Stimulated activated CD8-positive, alpha-beta memory T cell treated with anti-CD3 and anti-CD28 coated beads, Interleukin-15, amount 100 ng/mL, for 4 hours (primary cell): Measurements from ENCODE around the gene SAMD14.
A peak's percentile ranks its signal among the peaks of the same experiment; 100 is the strongest.

Experiments
- DNase-seq, 2 donors: peaks; one replicate each; pipeline ENCODE4 v3.0.0-alpha.2; 2020; ENCODE audit warnings: low read depth in 2 of 2

The SAMD14 gene

GRCh38 chr17:50097455-50097854, 32.5 kb downstream of the SAMD14 start:
- DNase-seq: no peak

GRCh38 chr17:50096758-50097157, 33.2 kb downstream of the SAMD14 start:
- no peak for DNase-seq

DNA sequence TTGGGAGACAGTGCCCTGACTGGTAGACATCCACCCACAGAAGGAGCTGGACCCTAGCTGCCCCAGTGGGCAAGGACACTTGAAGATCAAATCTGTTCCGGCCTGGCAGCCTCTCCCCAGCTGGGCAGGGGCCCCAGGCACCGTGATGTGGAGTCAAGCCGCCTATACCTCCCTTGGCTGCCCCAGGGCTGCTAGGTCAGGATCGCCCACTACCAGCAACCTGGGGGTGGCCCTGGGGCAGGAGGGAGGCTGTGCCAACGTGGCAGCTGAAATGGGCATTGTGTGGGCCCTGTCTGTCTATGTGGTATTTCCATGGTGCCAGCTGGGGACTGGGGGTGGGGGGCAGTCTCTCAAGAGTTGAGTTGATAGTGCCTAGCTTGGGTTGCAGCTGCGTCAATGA, 33.9 kb downstream of the SAMD14 start:
- no peak for DNase-seq

- no peak for DNase-seq
These were observed 34.3 kb downstream of the SAMD14 start for GRCh38 chr17:50095626-50096037.

DNA sequence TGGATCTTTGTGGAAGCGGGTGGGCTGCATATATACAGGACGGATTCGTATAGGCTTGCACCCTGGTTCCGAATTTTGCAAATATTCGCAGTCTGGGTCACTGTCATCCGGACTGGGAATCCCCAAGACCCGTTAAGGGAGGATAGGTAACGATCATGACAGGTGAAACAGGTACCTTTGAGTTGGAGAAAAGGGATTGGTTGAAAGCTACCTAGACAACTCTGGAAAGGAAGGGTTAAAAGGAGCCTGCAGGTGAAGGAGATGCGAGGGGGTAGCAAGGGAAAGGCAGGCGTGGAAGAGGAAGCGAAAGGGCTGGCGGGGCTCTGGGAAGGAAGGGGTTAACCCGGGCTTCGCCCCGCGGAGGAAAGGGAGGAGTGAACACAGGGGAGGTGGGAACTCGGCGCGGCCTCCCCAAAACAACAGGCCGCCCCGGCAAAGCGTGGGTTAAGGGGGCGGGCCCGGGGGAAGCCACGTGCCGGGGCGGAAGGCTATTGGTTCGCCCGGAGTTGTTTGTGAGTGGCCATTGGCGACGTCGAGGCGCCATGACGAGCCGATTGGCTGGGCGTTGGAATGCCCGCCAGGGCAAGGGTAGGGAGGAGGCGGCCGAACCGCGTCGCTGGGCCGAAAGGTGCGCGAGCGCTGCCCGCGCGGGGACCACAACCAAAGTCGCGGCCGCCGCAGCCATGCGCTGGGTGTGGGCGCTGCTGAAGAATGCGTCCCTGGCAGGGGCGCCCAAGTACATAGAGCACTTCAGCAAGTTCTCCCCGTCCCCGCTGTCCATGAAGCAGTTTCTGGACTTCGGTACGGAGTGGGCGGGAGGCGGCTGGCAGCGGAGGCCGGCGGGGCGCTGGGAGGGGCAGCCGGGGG, 35.0 kb downstream of the SAMD14 start, which contains the start of gene PDK2:
PDK2 (plus strand) TSS at position 599 of the 867 bp plus-strand sequence; CDS start at position 684, 85 bp downstream.
- DNase-seq: peak; percentile 90 to 93

- peak; percentile 67 to 78 for DNase-seq
These were observed 35.7 kb downstream of the SAMD14 start for GRCh38 chr17:50094243-50094752.

- no peak for DNase-seq
These were observed 36.2 kb downstream of the SAMD14 start for GRCh38 chr17:50093807-50094206.

DNA sequence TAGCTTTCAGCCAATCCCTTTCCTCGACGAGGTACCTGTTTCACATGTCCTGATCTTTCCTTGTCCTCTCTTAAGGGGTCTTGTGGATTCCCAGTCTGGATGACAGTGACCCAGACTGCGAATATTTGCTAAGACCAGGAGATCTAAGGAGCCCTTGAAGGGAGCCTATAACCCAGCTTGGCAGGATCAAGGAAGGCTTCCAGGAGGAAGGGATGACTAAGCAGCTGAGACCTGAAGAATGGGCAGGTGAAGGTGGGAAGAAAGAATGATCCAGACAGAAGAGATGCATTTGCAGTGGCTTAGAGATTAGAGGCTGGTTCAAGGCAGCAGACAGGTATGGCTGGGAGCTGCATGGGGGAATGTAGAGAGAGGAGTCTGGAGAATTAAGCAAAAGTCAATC, 36.7 kb downstream of the SAMD14 start:
- DNase-seq: no peak

- DNase-seq: no peak
These were observed 38.1 kb downstream of the SAMD14 start for GRCh38 chr17:50091918-50092285.

GRCh38 chr17:50090971-50091917, 38.7 kb downstream of the SAMD14 start:
- DNase-seq: no peak

- DNase-seq: no peak
These were observed 39.9 kb downstream of the SAMD14 start for GRCh38 chr17:50090071-50090470.

DNA sequence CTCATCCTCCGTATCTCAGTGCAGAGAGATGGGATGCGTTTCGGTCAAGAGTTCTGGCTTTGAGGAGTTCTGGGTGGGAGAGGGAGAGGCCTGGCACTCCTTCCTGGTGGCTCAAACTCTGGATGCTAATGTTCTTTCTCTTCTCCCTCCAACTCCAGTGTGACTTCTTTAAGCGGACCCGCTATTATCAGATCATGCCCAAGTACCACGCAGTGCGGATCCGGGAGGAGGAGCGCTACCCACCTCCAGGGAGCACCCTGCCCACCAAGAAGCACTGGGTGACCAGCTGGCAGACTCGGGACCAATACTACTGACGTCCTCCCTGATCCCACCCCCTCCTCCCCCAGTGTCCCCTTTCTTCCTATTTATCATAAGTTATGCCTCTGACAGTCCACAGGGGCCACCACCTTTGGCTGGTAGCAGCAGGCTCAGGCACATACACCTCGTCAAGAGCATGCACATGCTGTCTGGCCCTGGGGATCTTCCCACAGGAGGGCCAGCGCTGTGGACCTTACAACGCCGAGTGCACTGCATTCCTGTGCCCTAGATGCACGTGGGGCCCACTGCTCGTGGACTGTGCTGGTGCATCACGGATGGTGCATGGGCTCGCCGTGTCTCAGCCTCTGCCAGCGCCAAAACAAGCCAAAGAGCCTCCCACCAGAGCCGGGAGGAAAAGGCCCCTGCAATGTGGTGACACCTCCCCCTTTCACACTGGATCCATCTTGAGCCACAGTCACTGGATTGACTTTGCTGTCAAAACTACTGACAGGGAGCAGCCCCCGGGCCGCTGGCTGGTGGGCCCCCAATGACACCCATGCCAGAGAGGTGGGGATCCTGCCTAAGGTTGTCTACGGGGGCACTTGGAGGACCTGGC, 40.8 kb downstream of the SAMD14 start:
- DNase-seq: no peak

GRCh38 chr17:50087912-50088405, 42.0 kb downstream of the SAMD14 start:
- no peak for DNase-seq

DNA sequence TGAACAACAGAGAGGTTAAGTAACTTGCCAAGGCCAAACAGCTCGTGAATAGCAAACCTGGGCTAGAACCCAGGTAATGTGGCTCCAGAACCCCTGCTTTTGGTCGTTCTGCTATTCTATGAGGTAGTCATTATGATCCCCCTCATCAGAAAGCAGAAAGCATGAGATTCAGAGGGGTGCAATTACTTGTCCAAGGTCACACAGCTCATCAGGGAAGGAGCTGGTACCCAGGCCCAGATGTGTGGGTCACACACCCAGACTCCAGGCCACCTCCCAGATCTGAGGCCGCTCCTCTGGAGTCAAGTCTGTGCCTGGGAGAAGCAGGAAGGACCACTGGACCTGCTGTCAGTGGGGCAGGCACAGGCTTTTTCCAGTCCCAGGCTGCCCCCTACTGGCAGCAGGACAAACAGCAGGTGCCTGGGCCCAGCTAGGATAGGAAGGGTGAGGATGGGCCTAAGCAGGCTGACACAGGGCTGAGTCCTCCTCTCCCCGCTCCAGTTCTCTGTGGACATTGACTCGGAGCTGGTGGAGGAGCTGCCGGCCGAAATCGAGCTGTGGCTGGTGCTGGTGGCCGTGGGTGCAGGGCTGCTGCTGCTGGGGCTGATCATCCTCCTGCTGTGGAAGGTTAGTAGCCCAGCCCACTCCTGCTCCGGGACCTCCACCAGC, 42.6 kb downstream of the SAMD14 start:
- peak; percentile 39 to 49 for DNase-seq

GRCh38 chr17:50081757-50082156, 48.2 kb downstream of the SAMD14 start:
- DNase-seq: no peak

DNA sequence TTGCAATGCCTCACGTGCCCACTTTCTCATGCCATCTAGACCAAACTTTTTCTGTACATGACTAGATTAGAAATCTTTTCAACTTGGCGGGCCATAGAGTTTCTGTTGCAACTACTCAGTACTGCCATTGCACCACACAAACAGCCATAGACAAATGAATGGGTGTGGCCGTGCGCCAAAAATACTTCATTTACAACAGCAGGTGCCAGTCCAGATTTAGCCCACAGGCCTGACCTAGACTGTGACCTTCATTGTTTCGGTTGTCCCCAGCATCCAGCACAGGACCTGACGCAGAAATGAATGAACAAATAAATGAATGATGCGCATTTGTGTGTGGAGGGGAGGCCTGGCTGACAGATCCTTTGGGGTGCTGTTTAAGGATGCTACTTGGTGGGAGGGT, 49.1 kb downstream of the SAMD14 start:
- DNase-seq: no peak

GRCh38 chr17:50080096-50080480, 49.9 kb downstream of the SAMD14 start:
- DNase-seq: no peak

DNA sequence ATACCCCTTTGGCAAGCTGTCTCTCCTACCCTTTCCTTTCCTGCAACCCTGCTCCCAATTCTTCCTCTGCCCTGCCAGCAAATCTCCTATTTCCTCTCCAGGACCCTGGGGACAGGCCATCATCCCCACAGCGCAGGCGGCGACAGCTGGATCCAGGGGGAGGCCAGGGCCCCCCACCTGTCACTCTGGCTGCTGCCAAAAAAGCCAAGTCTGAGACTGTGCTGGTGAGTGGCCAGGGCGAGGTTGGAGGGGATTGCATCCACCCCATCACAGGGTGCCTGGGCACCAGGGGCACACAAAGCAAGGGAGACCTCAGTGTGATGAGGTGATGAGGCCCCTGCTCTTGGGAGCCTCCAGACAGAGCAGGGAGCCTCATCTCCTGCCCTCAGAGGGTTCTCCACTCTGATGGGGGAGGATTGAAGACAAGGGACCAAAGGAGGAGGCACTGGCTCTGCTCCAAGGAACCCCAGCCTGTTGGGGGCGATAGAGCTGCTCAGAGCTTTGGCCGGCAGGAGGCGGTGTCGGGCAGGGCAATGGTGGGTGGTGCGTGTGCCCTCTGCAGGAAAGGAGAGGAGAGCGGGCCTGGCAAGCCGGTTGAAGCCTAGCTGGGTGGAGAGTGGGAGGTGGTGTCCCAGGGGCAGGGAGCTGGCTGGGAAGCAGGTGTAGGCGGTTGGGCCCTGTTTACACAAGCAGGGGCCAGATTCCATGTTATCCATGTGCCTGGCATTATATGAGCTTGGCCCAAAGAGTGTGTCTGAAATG, 50.4 kb downstream of the SAMD14 start:
- no peak for DNase-seq

- no peak for DNase-seq
These were observed 51.5 kb downstream of the SAMD14 start for GRCh38 chr17:50078430-50078829.
